Measurements from ENCODE around the gene ATP9A.

GRCh38 chr20:51560042-51560441 lies 208.1 kb downstream of the ATP9A start:
- no peak for TF ChIP-seq PKNOX1 (IDR thresholded peaks at IDR 0.05)
- TF ChIP-seq RBBP5 (conservative IDR thresholded peaks at IDR 0.05): no peak
- no peak for TF ChIP-seq MLLT1 (IDR thresholded peaks at IDR 0.05)
- TF ChIP-seq, protein P1, sequence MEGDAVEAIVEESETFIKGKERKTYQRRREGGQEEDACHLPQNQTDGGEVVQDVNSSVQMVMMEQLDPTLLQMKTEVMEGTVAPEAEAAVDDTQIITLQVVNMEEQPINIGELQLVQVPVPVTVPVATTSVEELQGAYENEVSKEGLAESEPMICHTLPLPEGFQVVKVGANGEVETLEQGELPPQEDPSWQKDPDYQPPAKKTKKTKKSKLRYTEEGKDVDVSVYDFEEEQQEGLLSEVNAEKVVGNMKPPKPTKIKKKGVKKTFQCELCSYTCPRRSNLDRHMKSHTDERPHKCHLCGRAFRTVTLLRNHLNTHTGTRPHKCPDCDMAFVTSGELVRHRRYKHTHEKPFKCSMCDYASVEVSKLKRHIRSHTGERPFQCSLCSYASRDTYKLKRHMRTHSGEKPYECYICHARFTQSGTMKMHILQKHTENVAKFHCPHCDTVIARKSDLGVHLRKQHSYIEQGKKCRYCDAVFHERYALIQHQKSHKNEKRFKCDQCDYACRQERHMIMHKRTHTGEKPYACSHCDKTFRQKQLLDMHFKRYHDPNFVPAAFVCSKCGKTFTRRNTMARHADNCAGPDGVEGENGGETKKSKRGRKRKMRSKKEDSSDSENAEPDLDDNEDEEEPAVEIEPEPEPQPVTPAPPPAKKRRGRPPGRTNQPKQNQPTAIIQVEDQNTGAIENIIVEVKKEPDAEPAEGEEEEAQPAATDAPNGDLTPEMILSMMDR (IDR thresholded peaks at IDR 0.05 in 2 of 3, conservative IDR thresholded peaks at IDR 0.05 in 1 of 3; ENCODE audit: control insufficient read depth in 2 of 3, extremely low read depth in 1 of 3, insufficient read depth in 1 of 3, low read depth in 3 of 3, low read length in 3 of 3): no peak
- TF ChIP-seq ZNF24 (IDR thresholded peaks at IDR 0.05): no peak

Measured in GM12878 (cell line).